GM12878 (cell line): ENCODE data around the gene CARD16. TPM values are rescaled to one million over a fixed set of nuclear protein-coding genes. Genes with fewer than 3 reads are reported as not detected.

Experiments
- ELK1 ChIP-seq: IDR thresholded peaks from 2 replicates; pipeline ENCODE4 v1.6.1; 2012; ENCODE audit warnings: low read depth, low read length, improper control_type of control experiment
- ESRRA ChIP-seq: IDR thresholded peaks from 2 replicates; pipeline ENCODE4 v1.6.1; 2012; ENCODE audit warnings: mild to moderate bottlenecking, low read length, improper control_type of control experiment
- IKZF2 ChIP-seq, 2 experiments: fragments of 450-650 bp; IDR thresholded peaks; 2 replicates each; pipeline ENCODE4 v1.6.1; 2017; ENCODE audit warnings: mild to moderate bottlenecking in 2 of 2, moderate library complexity in 2 of 2
- PRDM15 ChIP-seq: fragments of 450-650 bp; formaldehyde crosslinking; IDR thresholded peaks from 2 replicates; pipeline ENCODE4 v1.4.0; 2020; ENCODE audit warnings: mild to moderate bottlenecking, moderate library complexity
- polyA plus RNA-seq, 11 experiments: library from polyadenylated mRNA; depleted of rRNA in 4 of 11; unstranded in 6 of 11; stranded (reverse) in 5 of 11; fragments of >200 nt; fragmentation: Nextera tagmentation in 4 of 11; fragmentation: Illumina TruSeq in 1 of 11; extraction: Ambion mirVana in 4 of 11; extraction: Trizol in 1 of 11; gene quantifications; 1 replicate in 1 of 11; 2 replicates in 10 of 11; pipeline versions ENCODE4 v1.2.1 to v1.2.3, GENCODE V29; 2011 to 2016; ENCODE audit warnings: inconsistent platforms in 2 of 11, missing spikeins in 2 of 11, low read depth in 1 of 11
- total RNA-seq, 4 experiments: library from RNA; depleted of rRNA in 3 of 4; stranded (reverse); fragments of >200 nt in 3 of 4; fragmentation: Illumina TruSeq in 1 of 4; extraction: Trizol in 1 of 4; gene quantifications; 2 replicates each; pipeline versions ENCODE4 v1.2.1 to v1.2.3, GENCODE V29; 2013 to 2021
- TF ChIP-seq, protein P1 (sequence below): fragments of 450-650 bp; IDR thresholded peaks from 2 replicates; pipeline ENCODE4 v1.6.1; 2016; ENCODE audit warnings: mild to moderate bottlenecking, moderate library complexity, borderline replicate concordance

The CARD16 gene
- total and polyA plus RNA-seq, 10 of the 15 experiments (the other 5 are each of a cell fraction or from before 2014, with no cell fraction given) = 11.8 to 76.3 (median 25.9) TPM

DNA sequence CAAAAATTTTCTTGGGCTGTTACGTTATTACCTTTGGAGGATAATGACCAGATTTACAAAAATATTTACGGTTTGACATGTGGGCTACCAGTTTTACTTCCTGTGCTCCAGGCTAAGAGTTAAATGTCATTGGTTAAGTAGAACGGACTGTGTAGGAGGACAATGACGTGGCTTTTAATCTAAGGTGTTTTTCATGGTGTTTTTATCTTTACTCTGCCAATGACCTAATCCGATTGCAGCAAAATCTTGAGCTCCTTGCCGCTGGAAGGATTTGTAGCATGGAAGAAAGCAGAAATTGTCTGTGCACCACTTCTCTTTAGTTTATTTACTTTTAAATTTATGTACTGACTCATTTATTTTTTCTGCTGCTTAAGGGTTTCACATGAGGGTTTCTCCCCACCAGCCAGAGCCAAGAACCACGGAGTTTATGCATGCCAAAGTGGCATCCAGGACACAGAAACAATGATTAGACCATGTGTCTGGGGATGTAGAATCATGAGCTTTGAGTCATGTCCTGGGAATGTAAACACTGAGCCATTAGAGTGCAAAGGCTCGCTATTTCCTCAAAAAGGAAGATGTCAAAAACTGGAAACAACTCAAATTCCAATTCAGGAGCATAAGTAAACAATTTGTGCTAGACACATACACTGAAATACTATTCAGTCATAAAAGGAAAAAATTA lies 1.9 kb upstream of the CARD16 start (continued):
- TF ChIP-seq PRDM15 (CRISPR knock-in tag) (no peak), ELK1 (no peak), ESRRA (no peak), IKZF2 (IDR thresholded peaks at IDR 0.05) (no peak)
- TF ChIP-seq, protein P1, sequence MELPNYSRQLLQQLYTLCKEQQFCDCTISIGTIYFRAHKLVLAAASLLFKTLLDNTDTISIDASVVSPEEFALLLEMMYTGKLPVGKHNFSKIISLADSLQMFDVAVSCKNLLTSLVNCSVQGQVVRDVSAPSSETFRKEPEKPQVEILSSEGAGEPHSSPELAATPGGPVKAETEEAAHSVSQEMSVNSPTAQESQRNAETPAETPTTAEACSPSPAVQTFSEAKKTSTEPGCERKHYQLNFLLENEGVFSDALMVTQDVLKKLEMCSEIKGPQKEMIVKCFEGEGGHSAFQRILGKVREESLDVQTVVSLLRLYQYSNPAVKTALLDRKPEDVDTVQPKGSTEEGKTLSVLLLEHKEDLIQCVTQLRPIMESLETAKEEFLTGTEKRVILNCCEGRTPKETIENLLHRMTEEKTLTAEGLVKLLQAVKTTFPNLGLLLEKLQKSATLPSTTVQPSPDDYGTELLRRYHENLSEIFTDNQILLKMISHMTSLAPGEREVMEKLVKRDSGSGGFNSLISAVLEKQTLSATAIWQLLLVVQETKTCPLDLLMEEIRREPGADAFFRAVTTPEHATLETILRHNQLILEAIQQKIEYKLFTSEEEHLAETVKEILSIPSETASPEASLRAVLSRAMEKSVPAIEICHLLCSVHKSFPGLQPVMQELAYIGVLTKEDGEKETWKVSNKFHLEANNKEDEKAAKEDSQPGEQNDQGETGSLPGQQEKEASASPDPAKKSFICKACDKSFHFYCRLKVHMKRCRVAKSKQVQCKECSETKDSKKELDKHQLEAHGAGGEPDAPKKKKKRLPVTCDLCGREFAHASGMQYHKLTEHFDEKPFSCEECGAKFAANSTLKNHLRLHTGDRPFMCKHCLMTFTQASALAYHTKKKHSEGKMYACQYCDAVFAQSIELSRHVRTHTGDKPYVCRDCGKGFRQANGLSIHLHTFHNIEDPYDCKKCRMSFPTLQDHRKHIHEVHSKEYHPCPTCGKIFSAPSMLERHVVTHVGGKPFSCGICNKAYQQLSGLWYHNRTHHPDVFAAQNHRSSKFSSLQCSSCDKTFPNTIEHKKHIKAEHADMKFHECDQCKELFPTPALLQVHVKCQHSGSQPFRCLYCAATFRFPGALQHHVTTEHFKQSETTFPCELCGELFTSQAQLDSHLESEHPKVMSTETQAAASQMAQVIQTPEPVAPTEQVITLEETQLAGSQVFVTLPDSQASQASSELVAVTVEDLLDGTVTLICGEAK = no peak
